Peyer's patch (tissue), 4 donors: ENCODE data around the gene PHLDA1.

ENCODE experiments used
- POLR2A ChIP-seq, 2 donors: fragments of 450-650 bp; IDR thresholded peaks; one replicate each; pipeline ENCODE4 v1.5.1; 2017; ENCODE audit warnings: antibody characterized with exemption in 2 of 2, mild to moderate bottlenecking in 2 of 2, moderate library complexity in 2 of 2
- TF ChIP-seq, protein P1 (sequence below), 6 experiments: fragments of 450-650 bp in 4 of 6; fragments of 200-600 bp in 2 of 6; sonication (generic) in 1 of 6; IDR thresholded peaks; one replicate each; pipeline ENCODE4 v1.5.1; 2017 to 2019; ENCODE audit warnings: antibody characterized with exemption in 6 of 6, mild to moderate bottlenecking in 3 of 6, moderate library complexity in 1 of 6

DNA sequence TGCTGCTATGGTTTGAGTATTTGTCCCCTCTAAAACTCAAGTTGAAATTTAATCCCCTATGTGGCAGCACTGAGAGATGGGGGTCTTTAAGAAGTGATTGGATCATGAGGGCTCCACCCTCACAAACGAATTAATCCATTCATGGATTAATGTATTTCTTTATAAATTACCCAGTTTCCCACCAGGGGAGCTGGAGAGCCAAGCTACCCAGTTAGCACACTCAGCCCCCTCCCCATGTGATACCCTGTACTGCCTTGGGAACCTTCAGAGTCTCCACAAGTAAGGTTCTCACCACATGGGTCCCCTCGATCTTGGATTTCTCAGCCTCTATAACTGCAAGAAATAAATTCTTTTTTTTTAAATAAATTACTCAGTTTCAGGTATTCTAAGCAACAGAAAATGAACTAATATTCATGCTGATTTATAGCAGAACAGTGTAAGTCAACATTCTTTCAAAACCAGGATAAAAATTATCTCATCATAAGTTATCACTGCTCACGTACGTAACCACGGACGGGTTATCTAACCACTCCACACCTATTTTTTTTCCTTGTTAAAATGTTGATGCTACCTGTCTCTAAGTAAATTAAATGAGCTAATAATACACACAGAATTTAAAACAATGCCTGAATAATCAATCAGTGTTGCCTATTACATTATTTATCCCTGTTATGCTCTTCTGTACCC is 49.3 kb upstream of the PHLDA1 start:
- TF ChIP-seq, protein P1, sequence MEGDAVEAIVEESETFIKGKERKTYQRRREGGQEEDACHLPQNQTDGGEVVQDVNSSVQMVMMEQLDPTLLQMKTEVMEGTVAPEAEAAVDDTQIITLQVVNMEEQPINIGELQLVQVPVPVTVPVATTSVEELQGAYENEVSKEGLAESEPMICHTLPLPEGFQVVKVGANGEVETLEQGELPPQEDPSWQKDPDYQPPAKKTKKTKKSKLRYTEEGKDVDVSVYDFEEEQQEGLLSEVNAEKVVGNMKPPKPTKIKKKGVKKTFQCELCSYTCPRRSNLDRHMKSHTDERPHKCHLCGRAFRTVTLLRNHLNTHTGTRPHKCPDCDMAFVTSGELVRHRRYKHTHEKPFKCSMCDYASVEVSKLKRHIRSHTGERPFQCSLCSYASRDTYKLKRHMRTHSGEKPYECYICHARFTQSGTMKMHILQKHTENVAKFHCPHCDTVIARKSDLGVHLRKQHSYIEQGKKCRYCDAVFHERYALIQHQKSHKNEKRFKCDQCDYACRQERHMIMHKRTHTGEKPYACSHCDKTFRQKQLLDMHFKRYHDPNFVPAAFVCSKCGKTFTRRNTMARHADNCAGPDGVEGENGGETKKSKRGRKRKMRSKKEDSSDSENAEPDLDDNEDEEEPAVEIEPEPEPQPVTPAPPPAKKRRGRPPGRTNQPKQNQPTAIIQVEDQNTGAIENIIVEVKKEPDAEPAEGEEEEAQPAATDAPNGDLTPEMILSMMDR (IDR thresholded peaks at IDR 0.05) = no peak
- TF ChIP-seq POLR2A (IDR thresholded peaks at IDR 0.05) = no peak
